ENCODE measurements around the gene CACNA1S. TPM values are rescaled to one million over a fixed set of nuclear protein-coding genes. Genes with fewer than 3 reads are reported as not detected.

The CACNA1S gene
- total RNA-seq, 1 experiment from 2014 or later = not detected

DNA sequence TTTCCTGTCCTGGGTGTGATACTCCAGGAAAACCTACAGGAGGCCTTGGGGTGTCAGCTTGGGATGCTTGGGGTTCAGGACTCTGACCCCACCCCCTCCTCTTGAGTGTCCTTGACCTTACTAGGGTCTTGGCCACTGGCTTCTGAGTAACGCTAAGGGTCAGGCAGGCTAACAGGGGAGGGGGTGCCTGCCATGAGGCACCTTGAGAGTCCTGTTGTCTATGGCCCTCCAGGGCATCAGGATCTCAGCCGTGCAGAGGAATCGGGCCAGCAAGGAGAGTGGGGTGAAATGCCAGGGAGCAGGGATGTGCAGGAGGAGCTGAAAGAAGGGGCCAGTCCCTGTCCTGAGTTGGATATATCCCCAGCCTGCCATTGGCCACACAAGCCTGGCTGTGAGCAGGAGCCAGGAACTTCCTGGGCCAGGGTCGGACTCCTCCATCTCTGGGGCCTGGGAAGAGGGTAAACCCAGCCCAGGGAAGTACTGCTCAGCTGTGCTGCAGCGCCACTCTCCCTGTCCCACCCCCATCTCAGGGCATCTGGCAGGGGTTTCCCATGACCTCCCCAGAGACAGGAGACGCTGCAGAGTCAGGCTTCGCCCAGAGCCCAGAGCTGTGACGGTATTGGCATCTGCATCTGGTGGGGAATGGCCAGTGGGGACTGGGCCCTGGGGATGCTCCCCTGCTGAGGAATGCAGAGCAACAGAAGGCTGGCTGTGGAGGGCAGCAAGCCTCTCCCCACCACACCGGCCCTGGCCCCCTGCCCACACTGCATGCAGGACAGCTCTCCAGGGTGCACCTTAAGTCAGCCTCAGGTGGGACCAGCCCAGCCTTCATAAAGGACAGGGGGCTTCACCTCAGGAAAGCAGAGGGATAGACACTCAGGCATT lies 95.0 kb downstream of the CACNA1S start:
- H3K4ac ChIP-seq (ENCODE audit: low read depth, low read length) = no peak overlapping the region
- H3K4me1 ChIP-seq (ENCODE audit: insufficient read depth, low read length) = peaks cover 10% of the 10 kb centered on the region; the same call in 1 of the 2 replicates
- H3K36me3 Mint-ChIP-seq (ENCODE audit: insufficient read depth in 1 of 3, low read depth in 3 of 3) = no peaks in the 10 kb centered on the region; a peak in 1 of 7 replicates
- no peak overlapping the region for H3K4me3 Mint-ChIP-seq
- H4K91ac ChIP-seq (ENCODE audit: insufficient read length, low read depth, low read length) = no peak overlapping the region
- H2AFZ ChIP-seq (ENCODE audit: low read length) = no peak overlapping the region
- no peak overlapping the region for H3K9ac ChIP-seq (ENCODE audit: extremely low read depth, insufficient read length, low read length)
- TF ChIP-seq CTCF (conservative IDR thresholded peaks at IDR 0.05) = no peak
- no CpG with 5 or more reads among the region's 9 CpGs for WGBS (ENCODE audit: extremely low coverage, insufficient read length, low lambda C conversion rate)
- H4K8ac ChIP-seq (replicated peaks; ENCODE audit: insufficient read length, low read depth, low read length) = no peak overlapping the region
- H2BK5ac ChIP-seq (ENCODE audit: insufficient read length, low read length) = no peak overlapping the region
- no peaks in the 10 kb centered on the region for H3K9me3 ChIP-seq (ENCODE audit: control insufficient read depth, low read depth, low read length)
- no peak overlapping the region for H3K23ac ChIP-seq (ENCODE audit: insufficient read length, low read depth, low read length)
- no peak overlapping the region for H3K4me2 ChIP-seq (ENCODE audit: insufficient read depth, insufficient read length, low read length)
- H3K27ac ChIP-seq (ENCODE audit: insufficient read length, low read depth, low read length) = no peak overlapping the region
- H3K27me3 Mint-ChIP-seq (ENCODE audit: low read depth) = peaks cover 2% of the 10 kb centered on the region
- no peak overlapping the region for H2BK20ac ChIP-seq (ENCODE audit: low read depth, low read length, poor library complexity, severe bottlenecking)
- no peak overlapping the region for H3K18ac ChIP-seq (ENCODE audit: insufficient read length, low read depth, low read length)
- no peak overlapping the region for H3K56ac ChIP-seq (ENCODE audit: insufficient read length, low read depth, low read length)
- H3K79me2 ChIP-seq (ENCODE audit: insufficient read depth, low read length) = peaks cover 1% of the 10 kb centered on the region; the same call in 1 of the 2 replicates
- H3K23me2 ChIP-seq (ENCODE audit: insufficient read length, low read depth, low read length, poor library complexity, severe bottlenecking) = no peaks in the 10 kb centered on the region
- no peak overlapping the region for H3T11ph ChIP-seq (ENCODE audit: low read length)
- no peaks in the 10 kb centered on the region for H3K27me3 ChIP-seq (ENCODE audit: insufficient read depth, low read length)
- no peak overlapping the region for H2BK15ac ChIP-seq (ENCODE audit: low read depth, low read length)
- no peak for DNase-seq
- peak overlapping the region in 1 of 3 experiments; percentile 90; a peak in 1 of 7 replicates for H3K27ac Mint-ChIP-seq
- no peak overlapping the region for H2BK120ac ChIP-seq (ENCODE audit: low read depth, low read length, poor library complexity, severe bottlenecking)
- H2BK12ac ChIP-seq (ENCODE audit: insufficient read length, low read depth, low read length) = no peak overlapping the region
- peaks cover 49 to 75% of the 10 kb centered on the region in 2 experiments for H3K4me1 Mint-ChIP-seq
- H3K79me1 ChIP-seq (ENCODE audit: insufficient read depth, low read depth, low read length, poor library complexity, severe bottlenecking) = no peaks in the 10 kb centered on the region
- H3K9me3 Mint-ChIP-seq = no peaks in the 10 kb centered on the region; a peak in 1 of 5 replicates
- H3K14ac ChIP-seq (ENCODE audit: insufficient read depth, low read length) = no peak overlapping the region
- no peaks in the 10 kb centered on the region for H4K20me1 ChIP-seq (ENCODE audit: control insufficient read depth, insufficient read depth, insufficient read length)
- H4K5ac ChIP-seq (ENCODE audit: insufficient read length, low read depth, low read length) = no peak overlapping the region
- H2AK5ac ChIP-seq (ENCODE audit: insufficient read length, low read length) = no peak overlapping the region

Measured in H9 (cell line).